Trophoblast cell (in vitro differentiated cells and primary cell): ENCODE measurements around the gene PPIA.

Experiments used
- DNase-seq, 2 donors: peaks; one replicate each; pipeline ENCODE4 v3.0.0-alpha.2; 2016
- H2AFZ ChIP-seq: 2 replicates; pipeline ENCODE4 v1.6.1; 2013; ENCODE audit warnings: low read length, moderate library complexity, mild to moderate bottlenecking; ENCODE audit not compliant: insufficient read depth, poor library complexity
- H2AK5ac ChIP-seq: 2 replicates; pipeline ENCODE4 v1.6.1; 2013; ENCODE audit warnings: mild to moderate bottlenecking, low read length
- H2BK120ac ChIP-seq: 2 replicates; pipeline ENCODE4 v1.6.1; 2013; ENCODE audit warnings: low read length, mild to moderate bottlenecking, moderate library complexity; ENCODE audit not compliant: insufficient read depth, poor library complexity
- H2BK12ac ChIP-seq: 2 replicates; pipeline ENCODE4 v1.6.1; 2013; ENCODE audit warnings: mild to moderate bottlenecking, low read length, moderate library complexity
- H2BK5ac ChIP-seq: 2 replicates; pipeline ENCODE4 v1.6.1; 2013; ENCODE audit warnings: low read length, low read depth, moderate library complexity, mild to moderate bottlenecking; ENCODE audit not compliant: poor library complexity
- H3K14ac ChIP-seq: 2 replicates; pipeline ENCODE4 v1.6.1; 2013; ENCODE audit warnings: mild to moderate bottlenecking, low read length
- H3K18ac ChIP-seq: 2 replicates; pipeline ENCODE4 v1.6.1; 2013; ENCODE audit warnings: mild to moderate bottlenecking, low read length
- H3K23ac ChIP-seq: 2 replicates; pipeline ENCODE4 v1.6.1; 2013; ENCODE audit warnings: low read length
- H3K27ac ChIP-seq: 2 replicates; pipeline ENCODE4 v1.5.1; 2013; ENCODE audit warnings: low read depth, mild to moderate bottlenecking, inconsistent platforms, low read length, moderate library complexity
- H3K27me3 ChIP-seq: 2 replicates; pipeline ENCODE4 v1.6.1; 2013; ENCODE audit warnings: inconsistent platforms, mild to moderate bottlenecking, low read length, moderate library complexity; ENCODE audit not compliant: insufficient read depth
- H3K36me3 ChIP-seq, 2 experiments: 1 replicate in 1 of 2; 2 replicates in 1 of 2; pipeline ENCODE4 v1.6.1; 2013; ENCODE audit warnings: low read length in 2 of 2, mild to moderate bottlenecking in 2 of 2, moderate library complexity in 1 of 2; ENCODE audit not compliant: insufficient read depth in 2 of 2, control insufficient read depth in 1 of 2
- H3K4ac ChIP-seq: 2 replicates; pipeline ENCODE4 v1.6.1; 2013; ENCODE audit warnings: low read depth, mild to moderate bottlenecking, low read length, moderate library complexity
- H3K4me1 ChIP-seq, 2 experiments: 1 replicate in 1 of 2; 2 replicates in 1 of 2; pipeline ENCODE4 v1.6.1; 2013; ENCODE audit warnings: low read length in 2 of 2, mild to moderate bottlenecking in 2 of 2, moderate library complexity in 1 of 2; ENCODE audit not compliant: insufficient read depth in 2 of 2, control insufficient read depth in 1 of 2
- H3K4me2 ChIP-seq: 2 replicates; pipeline ENCODE4 v1.6.1; 2013; ENCODE audit warnings: inconsistent platforms, mild to moderate bottlenecking, low read length, moderate library complexity
- H3K4me3 ChIP-seq: 2 replicates; pipeline ENCODE4 v1.5.1; 2013; ENCODE audit warnings: mild to moderate bottlenecking, low read depth, low read length, inconsistent platforms
- H3K79me1 ChIP-seq: one replicate; pipeline ENCODE4 v1.6.1; 2013; ENCODE audit warnings: low read length
- H3K79me2 ChIP-seq: 2 replicates; pipeline ENCODE4 v1.6.1; 2013; ENCODE audit warnings: low read length, mild to moderate bottlenecking; ENCODE audit not compliant: control insufficient read depth, insufficient read depth, poor library complexity
- H3K9ac ChIP-seq: 2 replicates; pipeline ENCODE4 v1.6.1; 2013; ENCODE audit warnings: mild to moderate bottlenecking, low read length
- H3K9me3 ChIP-seq: 2 replicates; pipeline ENCODE4 v1.6.1; 2013; ENCODE audit warnings: low read depth, mild to moderate bottlenecking, control low read depth, inconsistent platforms, low read length; ENCODE audit not compliant: insufficient read depth
- H4K12ac ChIP-seq: 2 replicates; pipeline ENCODE4 v1.6.1; 2013; ENCODE audit warnings: low read depth, mild to moderate bottlenecking, low read length, moderate library complexity
- H4K8ac ChIP-seq: 2 replicates; pipeline ENCODE4 v1.6.1; 2013; ENCODE audit warnings: low read depth, mild to moderate bottlenecking, low read length, moderate library complexity
- H4K91ac ChIP-seq: one replicate; pipeline ENCODE4 v1.6.1; 2013; ENCODE audit warnings: low read depth, mild to moderate bottlenecking, low read length, moderate library complexity
- WGBS: extraction: QIAGEN DNeasy Blood & Tissue Kit; methylation state at CpG from one replicate; pipeline ENCODE4 v1.1.7; 2013; ENCODE audit warnings: missing lambda C conversion rate; ENCODE audit not compliant: insufficient read length, insufficient coverage; ENCODE audit errors: extremely low coverage; 5-methylcytosine and 5-hydroxymethylcytosine counted together

The PPIA gene

GRCh38 chr7:44757739-44758138, 38.7 kb upstream of the PPIA start:
- Histone ChIP-seq H3K79me1 (no peaks in the 10 kb centered on the region), H2AFZ (no peak overlapping the region), H2BK12ac (no peak overlapping the region), H3K4me1 (no peaks in the 10 kb centered on the region), H3K14ac (no peak overlapping the region), H2BK5ac (no peak overlapping the region), H3K4ac (no peak overlapping the region), H3K79me2 (no peaks in the 10 kb centered on the region), H4K91ac (no peak overlapping the region), H4K8ac (no peak overlapping the region), H3K27ac (no peak overlapping the region), H3K9ac (no peak overlapping the region), H3K36me3 (peaks cover 39 to 42% of the 10 kb centered on the region in 2 experiments), H3K4me3 (no peak overlapping the region), H3K4me2 (no peak overlapping the region), H2BK120ac (no peak overlapping the region), H2AK5ac (no peak overlapping the region), H3K23ac (no peak overlapping the region), H3K9me3 (peaks cover 6% of the 10 kb centered on the region), H3K27me3 (no peaks in the 10 kb centered on the region), H4K12ac (no peak overlapping the region), H3K18ac (no peak overlapping the region)
- no peak for DNase-seq
- WGBS = no CpG with 5 or more reads among the region's 7 CpGs

DNA sequence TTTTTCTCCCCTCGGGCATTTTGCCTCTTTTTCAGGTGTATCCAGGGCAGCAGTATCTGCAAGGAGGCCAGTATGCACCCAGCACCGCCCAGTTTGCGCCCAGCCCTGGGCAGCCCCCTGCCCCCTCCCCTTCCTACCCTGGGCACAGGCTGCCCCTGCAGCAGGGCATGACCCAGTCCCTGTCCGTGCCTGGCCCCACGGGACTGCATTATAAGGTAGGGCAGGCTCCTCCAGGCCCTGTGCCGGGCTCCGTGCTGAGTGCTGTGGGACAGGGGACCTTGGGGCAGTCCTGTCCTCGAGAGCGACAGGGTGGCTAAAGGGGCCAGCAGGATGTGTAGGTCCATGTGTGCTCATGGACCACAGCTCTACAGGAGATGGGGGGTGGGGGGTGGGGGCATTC, 37.2 kb upstream of the PPIA start:
- no peaks in the 10 kb centered on the region for H3K79me2 ChIP-seq
- no peak overlapping the region for H2AFZ ChIP-seq
- no peak overlapping the region for H4K8ac ChIP-seq
- H3K79me1 ChIP-seq = no peaks in the 10 kb centered on the region
- H2BK5ac ChIP-seq = no peak overlapping the region
- H3K27me3 ChIP-seq = no peaks in the 10 kb centered on the region
- H3K4ac ChIP-seq = no peak overlapping the region
- no peak overlapping the region for H3K4me2 ChIP-seq
- no peak overlapping the region for H3K14ac ChIP-seq
- no peak overlapping the region for H4K91ac ChIP-seq
- no peak overlapping the region for H3K23ac ChIP-seq
- no peak overlapping the region for H3K9ac ChIP-seq
- peaks cover 6% of the 10 kb centered on the region for H3K9me3 ChIP-seq
- H3K27ac ChIP-seq = no peak overlapping the region
- no peak overlapping the region for H2AK5ac ChIP-seq
- H3K18ac ChIP-seq = no peak overlapping the region
- H3K36me3 ChIP-seq = peaks cover 48 to 57% of the 10 kb centered on the region in 2 experiments
- no peak overlapping the region for H4K12ac ChIP-seq
- no peak overlapping the region for H2BK120ac ChIP-seq
- no peak for DNase-seq
- H3K4me3 ChIP-seq = no peak overlapping the region
- WGBS = no CpG with 5 or more reads among the region's 9 CpGs
- H2BK12ac ChIP-seq = no peak overlapping the region
- no peaks in the 10 kb centered on the region for H3K4me1 ChIP-seq

GRCh38 chr7:44760034-44760580, 36.4 kb upstream of the PPIA start:
- Histone ChIP-seq H4K8ac (no peak overlapping the region), H3K14ac (no peak overlapping the region), H3K23ac (no peak overlapping the region), H3K36me3 (peaks cover 57 to 66% of the 10 kb centered on the region in 2 experiments), H3K18ac (no peak overlapping the region), H2AFZ (no peak overlapping the region), H3K9me3 (peaks cover 6% of the 10 kb centered on the region), H3K9ac (no peak overlapping the region), H3K27ac (no peak overlapping the region), H3K79me2 (no peaks in the 10 kb centered on the region), H4K91ac (no peak overlapping the region), H3K4me3 (no peak overlapping the region), H3K4me1 (no peaks in the 10 kb centered on the region), H3K4ac (no peak overlapping the region), H2BK120ac (no peak overlapping the region), H3K4me2 (no peak overlapping the region), H3K27me3 (no peaks in the 10 kb centered on the region), H3K79me1 (no peaks in the 10 kb centered on the region), H2AK5ac (no peak overlapping the region), H4K12ac (no peak overlapping the region), H2BK5ac (no peak overlapping the region), H2BK12ac (no peak overlapping the region)
- DNase-seq = no peak
- WGBS = no CpG with 5 or more reads among the region's 18 CpGs

GRCh38 chr7:44761207-44762161, 35.0 kb upstream of the PPIA start:
- no peak overlapping the region for H3K4ac ChIP-seq
- no peak overlapping the region for H3K23ac ChIP-seq
- H2BK120ac ChIP-seq = no peak overlapping the region
- no peak overlapping the region for H3K18ac ChIP-seq
- H3K9ac ChIP-seq = no peak overlapping the region
- peaks cover 70 to 78% of the 10 kb centered on the region in 2 experiments for H3K36me3 ChIP-seq
- H3K4me2 ChIP-seq = no peak overlapping the region
- no peak overlapping the region for H4K91ac ChIP-seq
- H3K27ac ChIP-seq = no peak overlapping the region
- no peak overlapping the region for H4K8ac ChIP-seq
- H2AK5ac ChIP-seq = no peak overlapping the region
- no peaks in the 10 kb centered on the region for H3K79me1 ChIP-seq
- no peaks in the 10 kb centered on the region for H3K27me3 ChIP-seq
- H3K14ac ChIP-seq = no peak overlapping the region
- no peak overlapping the region for H2BK12ac ChIP-seq
- H2AFZ ChIP-seq = no peak overlapping the region
- peak in 1 of 2 donors; percentile 56 for DNase-seq
- no peaks in the 10 kb centered on the region for H3K4me1 ChIP-seq
- WGBS = no CpG with 5 or more reads among the region's 48 CpGs
- H3K79me2 ChIP-seq = no peaks in the 10 kb centered on the region
- no peak overlapping the region for H3K4me3 ChIP-seq
- no peak overlapping the region for H4K12ac ChIP-seq
- H3K9me3 ChIP-seq = peaks cover 6% of the 10 kb centered on the region
- no peak overlapping the region for H2BK5ac ChIP-seq
